T-cell (primary cell): Measurements from ENCODE around the gene PNLIPRP1. TPM values are rescaled to one million over a fixed set of nuclear protein-coding genes. Genes with fewer than 3 reads are reported as not detected.

Source experiments
- ATAC-seq, 4 experiments: fragments of 200-7000 bp in 3 of 4; fragments of 150-1000 bp in 1 of 4; cut with Tn5 transposase; replicated peaks in 1 of 4; 1 replicate in 3 of 4; 2 replicates in 1 of 4; pipeline ENCODE4 v1.10.0; 2021; ENCODE audit warnings: moderate library complexity in 3 of 4, mild to moderate bottlenecking in 2 of 4, moderate number of reproducible peaks in 1 of 4
- CTCF ChIA-PET, 2 donors: fragments of 300-600 bp; sonication (Branson Sonifier 250); formaldehyde crosslinking; loops; one replicate each; lab custom pipeline; 2022; ENCODE audit warnings: antibody characterized with exemption in 2 of 2; lab: Charles Lee
- POLR2A ChIA-PET, 2 donors: fragments of 300-600 bp; sonication (Branson Sonifier 250); formaldehyde crosslinking; loops; one replicate each; lab custom pipeline; 2022; ENCODE audit warnings: antibody characterized with exemption in 2 of 2; lab: Charles Lee
- DNase-seq, 35 experiments: peaks; one replicate each; pipeline versions ENCODE4 v3.0.0 to v3.0.0-alpha.2; 2013 to 2023
- H3K27ac ChIP-seq: one replicate; pipeline ENCODE4 v1.5.1; 2013; ENCODE audit warnings: low read length
- H3K27me3 ChIP-seq, 2 experiments: replicated peaks in 1 of 2; 1 replicate in 1 of 2; 2 replicates in 1 of 2; pipeline versions ENCODE4 v1.6.1 to v1.7.0; 2013; ENCODE audit warnings: low read length in 1 of 2, mixed read lengths in 1 of 2; ENCODE audit not compliant: control insufficient read depth in 2 of 2, insufficient read depth in 2 of 2; ENCODE audit errors: extremely low read depth in 1 of 2
- H3K36me3 ChIP-seq, 2 donors: 1 replicate in 1 of 2; 2 replicates in 1 of 2; pipeline versions ENCODE4 v1.6.1 to v1.7.0; 2013; ENCODE audit warnings: low read length in 1 of 2; ENCODE audit not compliant: control insufficient read depth in 2 of 2, insufficient read depth in 1 of 2; ENCODE audit errors: extremely low read depth in 1 of 2
- H3K4me1 ChIP-seq, 2 experiments: 1 replicate in 1 of 2; 2 replicates in 1 of 2; pipeline versions ENCODE4 v1.6.1 to v1.7.0; 2013; ENCODE audit warnings: low read length in 2 of 2, mixed read lengths in 1 of 2; ENCODE audit not compliant: insufficient read depth in 2 of 2, control insufficient read depth in 1 of 2; ENCODE audit errors: extremely low read depth in 1 of 2
- H3K4me3 ChIP-seq, 2 donors: 1 replicate in 1 of 2; 2 replicates in 1 of 2; pipeline versions ENCODE4 v1.5.1 to v1.7.0; 2013; ENCODE audit warnings: mild to moderate bottlenecking in 2 of 2, low read length in 1 of 2, moderate library complexity in 1 of 2; ENCODE audit not compliant: control insufficient read depth in 1 of 2; ENCODE audit errors: extremely low read depth in 1 of 2
- H3K9me3 ChIP-seq: 2 replicates; pipeline ENCODE4 v1.7.0; 2013
- H3K27ac Mint-ChIP-seq, 2 donors: one replicate each; pipeline ENCODE4 v1.8.0; 2020 to 2021; ENCODE audit warnings: mild to moderate bottlenecking in 2 of 2, mixed read lengths in 2 of 2
- H3K27me3 Mint-ChIP-seq, 2 donors: one replicate each; pipeline ENCODE4 v1.8.0; 2021 to 2022; ENCODE audit warnings: mixed read lengths in 2 of 2
- H3K36me3 Mint-ChIP-seq: one replicate; pipeline ENCODE4 v1.8.0; 2021; ENCODE audit warnings: mixed read lengths
- H3K4me1 Mint-ChIP-seq, 3 donors: one replicate each; pipeline ENCODE4 v1.8.0; 2020 to 2022; ENCODE audit warnings: mixed read lengths in 3 of 3, mild to moderate bottlenecking in 1 of 3
- H3K4me3 Mint-ChIP-seq, 3 donors: one replicate each; pipeline ENCODE4 v1.8.0; 2020 to 2022; ENCODE audit warnings: mild to moderate bottlenecking in 3 of 3, mixed read lengths in 3 of 3, moderate library complexity in 3 of 3
- H3K9me3 Mint-ChIP-seq, 3 donors: one replicate each; pipeline ENCODE4 v1.8.0; 2020 to 2022; ENCODE audit warnings: mixed read lengths in 3 of 3
- WGBS: methylation state at CpG from one replicate; pipeline ENCODE4 v1.1.5; 2013; ENCODE audit warnings: missing lambda C conversion rate; ENCODE audit not compliant: insufficient coverage; 5-methylcytosine and 5-hydroxymethylcytosine counted together
- total RNA-seq, 35 experiments: library from RNA in 6 of 35; stranded (reverse) in 6 of 35; fragments of 120-200 nt in 1 of 35; gene quantifications; one replicate each; pipeline versions ENCODE4 v1.2.1 to v1.2.4 and lab custom pipeline; 2013 to 2026

Gene PNLIPRP1
- total RNA-seq, 5 donors from 2014 or later (not counting 1 experiment from before 2014, with no cell fraction given), result 1.4 to 2.1 (median 2.0) TPM; not detected in 2

GRCh38 chr10:116596062-116596461 is 5.3 kb downstream of the PNLIPRP1 start:
- Mint-ChIP-seq H3K36me3 (no peaks in the 10 kb centered on the region), H3K27me3 (peaks cover 0 to 11% of the 10 kb centered on the region in 2 donors), H3K9me3 (no peaks in the 10 kb centered on the region), H3K4me3 (no peak overlapping the region), H3K27ac (no peak overlapping the region), H3K4me1 (no peaks in the 10 kb centered on the region)
- H3K27ac ChIP-seq, result no peak overlapping the region
- no peaks in the 10 kb centered on the region for H3K4me1 ChIP-seq
- H3K9me3 ChIP-seq, result no peaks in the 10 kb centered on the region
- no peak overlapping the region for H3K4me3 ChIP-seq
- peaks cover 0 to 1% of the 10 kb centered on the region in 2 experiments for H3K27me3 ChIP-seq
- no peaks in the 10 kb centered on the region for H3K36me3 ChIP-seq
- 36% methylated on average over 1 of the region's 2 CpGs for WGBS
- CTCF ChIA-PET, result interaction anchor here in 1 of 2 donors (0.5 kb wide), 1 partner anchor 197 kb away, joined by 4 read pairs; no protein-coding TSS in a partner anchor
- no peak for DNase-seq
- ATAC-seq, result no peak
- POLR2A ChIA-PET, result no interaction called here

DNA sequence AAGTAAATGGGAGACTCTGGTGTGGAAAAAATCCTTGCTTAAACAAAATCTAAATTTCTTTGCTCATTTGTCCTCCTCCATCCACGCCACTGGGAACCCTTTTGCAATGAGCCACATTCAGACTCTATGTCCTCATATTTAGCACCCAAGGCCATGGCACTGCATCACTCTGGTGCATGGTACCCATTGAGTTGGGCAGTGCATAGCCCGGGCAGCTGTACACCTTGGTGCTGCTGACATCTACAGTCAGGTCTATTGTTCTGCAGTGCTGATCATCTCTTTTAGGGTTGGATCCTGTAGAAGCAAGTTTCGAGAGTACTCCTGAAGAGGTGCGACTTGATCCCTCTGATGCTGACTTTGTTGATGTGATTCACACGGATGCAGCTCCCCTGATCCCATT is 6.8 kb downstream of the PNLIPRP1 start:
- H3K4me1 Mint-ChIP-seq, result no peaks in the 10 kb centered on the region
- no peak overlapping the region for H3K4me3 Mint-ChIP-seq
- H3K27ac Mint-ChIP-seq, result no peak overlapping the region
- no peak for DNase-seq
- CTCF ChIA-PET, result interaction anchor here in 1 of 2 donors (0.6 to 1.1 kb wide), 2 partner anchors 182 to 899 kb away, joined by 3 read pairs; no protein-coding TSS in a partner anchor
- Histone ChIP-seq H3K4me3 (no peak overlapping the region), H3K9me3 (no peaks in the 10 kb centered on the region), H3K27me3 (no peaks in the 10 kb centered on the region), H3K27ac (no peak overlapping the region), H3K4me1 (no peaks in the 10 kb centered on the region), H3K36me3 (no peaks in the 10 kb centered on the region)
- ATAC-seq, result no peak
- no peaks in the 10 kb centered on the region for H3K9me3 Mint-ChIP-seq
- H3K27me3 Mint-ChIP-seq, result peaks cover 0 to 8% of the 10 kb centered on the region in 2 donors
- H3K36me3 Mint-ChIP-seq, result no peaks in the 10 kb centered on the region
- WGBS, result 67% methylated on average over 5 of the region's 5 CpGs
- POLR2A ChIA-PET, result no interaction called here

GRCh38 chr10:116598329-116598728 is 7.6 kb downstream of the PNLIPRP1 start:
- H3K27me3 ChIP-seq, result no peaks in the 10 kb centered on the region
- no peaks in the 10 kb centered on the region for H3K9me3 ChIP-seq
- no peak overlapping the region for H3K4me3 ChIP-seq
- ATAC-seq, result no peak
- H3K9me3 Mint-ChIP-seq, result no peaks in the 10 kb centered on the region
- H3K4me3 Mint-ChIP-seq, result no peak overlapping the region
- H3K27me3 Mint-ChIP-seq, result peaks cover 0 to 8% of the 10 kb centered on the region in 2 donors
- H3K4me1 Mint-ChIP-seq, result no peaks in the 10 kb centered on the region
- H3K27ac ChIP-seq, result no peak overlapping the region
- no peaks in the 10 kb centered on the region for H3K4me1 ChIP-seq
- no peaks in the 10 kb centered on the region for H3K36me3 ChIP-seq
- DNase-seq, result no peak
- H3K36me3 Mint-ChIP-seq, result no peaks in the 10 kb centered on the region
- ChIA-PET CTCF (interaction anchor here in 1 of 2 donors (0.6 kb wide), 1 partner anchor 183 kb away, joined by 3 read pairs; no protein-coding TSS in a partner anchor), POLR2A (no interaction called here)
- no peak overlapping the region for H3K27ac Mint-ChIP-seq

DNA sequence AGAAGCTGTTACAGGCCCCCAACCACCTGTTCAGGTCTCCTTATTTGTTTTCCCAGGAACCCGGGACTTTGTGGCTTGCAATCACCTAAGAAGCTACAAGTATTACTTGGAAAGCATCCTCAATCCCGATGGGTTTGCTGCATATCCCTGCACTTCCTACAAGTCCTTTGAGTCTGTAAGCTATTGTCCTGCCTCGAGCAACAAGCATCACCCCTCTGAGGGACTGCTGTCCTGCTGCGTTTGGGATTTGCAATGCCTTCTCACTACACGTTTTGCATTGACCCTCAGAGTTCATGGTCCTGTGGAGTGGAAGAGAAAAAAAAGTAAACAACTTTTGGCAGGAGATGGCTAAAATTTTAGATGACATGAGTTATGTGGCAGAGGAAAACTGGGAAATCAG is 9.2 kb downstream of the PNLIPRP1 start:
- H3K27ac ChIP-seq, result no peak overlapping the region
- DNase-seq, result no peak
- POLR2A ChIA-PET, result no interaction called here
- no peak for ATAC-seq
- peaks cover 0 to 13% of the 10 kb centered on the region in 2 donors for H3K27me3 Mint-ChIP-seq
- H3K4me3 Mint-ChIP-seq, result no peak overlapping the region
- H3K36me3 ChIP-seq, result no peaks in the 10 kb centered on the region
- no peaks in the 10 kb centered on the region for H3K36me3 Mint-ChIP-seq
- H3K9me3 Mint-ChIP-seq, result no peaks in the 10 kb centered on the region
- H3K27ac Mint-ChIP-seq, result no peak overlapping the region
- H3K27me3 ChIP-seq, result no peaks in the 10 kb centered on the region
- 68% methylated on average over 3 of the region's 5 CpGs for WGBS
- H3K4me1 ChIP-seq, result no peaks in the 10 kb centered on the region
- CTCF ChIA-PET, result no interaction called here
- no peaks in the 10 kb centered on the region for H3K4me1 Mint-ChIP-seq
- H3K4me3 ChIP-seq, result no peak overlapping the region
- H3K9me3 ChIP-seq, result no peaks in the 10 kb centered on the region

GRCh38 chr10:116602648-116603400 is 12.1 kb downstream of the PNLIPRP1 start:
- Histone ChIP-seq H3K27me3 (peaks cover 0 to 5% of the 10 kb centered on the region in 2 experiments), H3K4me3 (no peak overlapping the region), H3K27ac (no peak overlapping the region), H3K36me3 (no peaks in the 10 kb centered on the region), H3K4me1 (no peaks in the 10 kb centered on the region), H3K9me3 (no peaks in the 10 kb centered on the region)
- Mint-ChIP-seq H3K4me3 (no peak overlapping the region), H3K9me3 (no peaks in the 10 kb centered on the region), H3K4me1 (no peaks in the 10 kb centered on the region), H3K27ac (no peak overlapping the region), H3K27me3 (peaks cover 7 to 19% of the 10 kb centered on the region in 2 donors), H3K36me3 (no peaks in the 10 kb centered on the region)
- ATAC-seq, result no peak
- CTCF ChIA-PET, result no interaction called here
- POLR2A ChIA-PET, result no interaction called here
- no peak for DNase-seq
- 87% methylated on average over 7 of the region's 10 CpGs for WGBS

- Mint-ChIP-seq H3K36me3 (no peaks in the 10 kb centered on the region), H3K4me3 (no peak overlapping the region), H3K9me3 (no peaks in the 10 kb centered on the region), H3K4me1 (no peaks in the 10 kb centered on the region), H3K27ac (no peak overlapping the region), H3K27me3 (peaks cover 30 to 38% of the 10 kb centered on the region in 2 donors)
- ChIA-PET POLR2A (no interaction called here), CTCF (no interaction called here)
- 46% methylated on average over 3 of the region's 8 CpGs for WGBS
- no peak overlapping the region for H3K4me3 ChIP-seq
- no peak for DNase-seq
- no peak overlapping the region for H3K27ac ChIP-seq
- H3K36me3 ChIP-seq, result no peaks in the 10 kb centered on the region
- H3K9me3 ChIP-seq, result no peaks in the 10 kb centered on the region
- H3K27me3 ChIP-seq, result peaks cover 0 to 29% of the 10 kb centered on the region in 2 experiments
- peaks cover 0 to 4% of the 10 kb centered on the region in 2 experiments for H3K4me1 ChIP-seq
- ATAC-seq, result no peak
These were observed 15.3 kb downstream of the PNLIPRP1 start for GRCh38 chr10:116606061-116606483.
